GDM1 (cell line): ENCODE results near the gene QTRT2.

Experiments used
- DNase-seq: peaks from one replicate; lab custom pipeline; 2025; lab: John Stamatoyannopoulos, UW

Gene QTRT2

DNA sequence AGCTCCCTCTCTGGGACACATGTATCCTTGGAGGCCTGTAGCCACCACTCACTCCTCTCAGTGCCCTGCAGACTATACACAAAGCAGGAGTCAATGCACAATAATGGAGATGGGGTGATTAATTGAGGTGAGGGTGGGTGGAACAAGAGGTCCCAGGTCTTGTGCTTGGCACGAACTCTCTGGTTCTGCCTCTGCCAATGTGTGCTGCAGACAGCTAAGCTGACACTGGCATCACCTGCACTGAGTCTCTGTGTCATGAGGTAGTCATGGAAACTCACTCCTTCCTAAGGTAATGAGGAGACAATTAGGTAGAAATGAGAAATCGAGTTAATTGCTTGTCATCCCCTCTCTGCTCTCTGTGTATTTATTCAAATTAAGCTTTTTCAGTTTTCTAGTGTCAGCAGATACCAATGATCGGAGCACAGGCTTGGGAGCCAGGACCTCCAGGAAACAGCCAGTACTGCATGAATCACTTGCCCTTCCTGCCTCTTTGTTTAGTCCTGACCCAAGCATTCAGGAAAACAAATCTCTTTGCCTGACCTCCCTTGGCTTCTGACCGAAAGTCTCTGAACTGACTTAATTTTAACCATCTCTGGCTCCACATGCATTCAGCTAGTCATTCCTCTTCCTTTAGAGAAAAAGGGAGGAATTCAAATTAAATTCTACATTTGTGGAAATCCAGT, 65.6 kb downstream of the QTRT2 start:
- DNase-seq, result no peak

DNA sequence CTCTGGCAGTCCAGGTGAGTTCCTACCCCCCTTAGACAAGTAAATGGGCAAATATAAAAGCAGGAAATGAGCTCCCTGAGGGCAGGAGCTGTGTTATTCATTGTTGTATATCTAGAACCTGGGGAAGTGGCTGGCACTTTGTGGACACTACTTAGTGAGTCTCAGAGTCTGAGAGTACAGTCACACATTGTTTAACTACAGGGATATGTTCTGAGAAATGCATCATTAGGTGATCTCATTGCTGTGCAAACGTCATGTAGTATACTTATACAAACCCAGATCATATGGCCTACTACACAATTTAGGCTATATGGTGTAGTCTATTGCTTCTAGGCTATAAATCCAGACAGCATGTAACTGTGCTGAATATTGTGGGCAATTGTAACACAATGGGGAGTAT, 69.9 kb downstream of the QTRT2 start:
- no peak for DNase-seq

DNA sequence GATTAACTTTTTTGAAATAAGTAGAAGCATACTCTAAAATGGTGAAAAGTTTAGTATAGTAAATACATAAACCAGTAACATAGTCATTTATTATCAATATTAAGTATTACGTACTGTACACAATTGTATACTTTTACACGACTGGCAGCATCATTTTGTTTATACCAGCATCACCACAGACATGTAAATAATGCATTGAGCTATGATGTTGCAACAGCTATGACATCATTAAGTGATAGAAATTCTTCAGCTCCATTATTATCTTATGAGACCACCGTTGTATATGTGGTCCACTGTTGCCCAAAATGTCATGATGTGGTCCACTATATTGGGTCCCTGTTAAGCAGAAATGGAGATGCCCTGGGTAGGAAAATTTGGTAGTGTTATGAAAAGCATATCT, 71.0 kb downstream of the QTRT2 start:
- no peak for DNase-seq

DNA sequence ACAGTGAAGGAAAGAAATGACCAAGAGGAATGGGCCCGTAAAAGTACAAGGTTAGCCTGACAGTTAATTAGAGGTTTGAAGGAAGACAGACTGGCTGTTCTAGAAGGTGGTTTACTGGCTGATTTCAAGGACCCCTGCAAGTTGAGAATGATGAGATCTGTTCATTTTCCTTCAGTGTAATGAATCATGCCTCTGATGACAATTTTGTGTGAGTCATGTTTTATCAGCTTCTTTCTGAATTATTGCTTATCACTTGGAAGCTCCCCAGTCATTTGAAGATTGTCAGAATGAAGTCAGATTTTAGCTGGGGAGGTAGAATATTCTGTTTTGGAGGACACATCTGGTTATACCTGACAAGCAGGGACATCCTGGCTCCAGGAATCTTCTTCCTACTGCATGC, 71.7 kb downstream of the QTRT2 start:
- DNase-seq, result no peak

DNA sequence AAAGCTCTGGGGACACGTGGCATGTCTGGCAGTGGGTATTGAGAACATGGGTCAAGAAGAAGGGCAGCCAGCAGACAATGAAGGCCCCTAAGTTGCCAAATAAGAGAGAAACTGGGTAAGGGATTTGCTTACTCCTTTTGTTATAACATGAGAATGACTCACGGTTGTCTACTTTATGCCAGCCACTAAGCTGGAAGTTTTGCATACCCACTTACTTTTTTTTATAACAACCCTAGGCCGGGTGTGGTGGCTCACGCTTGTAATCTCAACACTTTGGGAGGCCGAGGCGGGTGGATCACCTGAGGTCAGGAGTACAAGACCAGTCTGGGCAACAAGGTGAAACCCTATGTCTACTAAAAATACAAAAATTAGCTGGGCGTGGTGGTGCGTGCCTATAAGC, 72.3 kb downstream of the QTRT2 start:
- no peak for DNase-seq

DNA sequence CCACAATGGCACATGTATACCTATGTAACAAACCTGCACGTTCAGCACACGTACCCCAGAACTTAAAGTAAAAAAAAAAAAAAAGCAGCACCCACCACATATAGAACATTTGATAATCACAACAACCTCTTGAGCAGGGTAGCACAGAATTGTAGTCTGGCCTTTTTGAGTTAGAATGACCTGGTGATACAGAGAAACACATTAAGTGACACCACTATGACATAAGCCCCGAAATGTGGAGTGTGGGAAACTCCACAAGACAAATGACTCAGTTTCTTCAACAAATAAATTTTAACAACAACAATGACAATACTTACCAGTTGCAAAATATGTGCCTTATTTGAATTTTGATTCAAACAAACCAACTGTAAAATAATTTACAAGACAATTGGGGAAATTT, 76.0 kb downstream of the QTRT2 start:
- no peak for DNase-seq

DNA sequence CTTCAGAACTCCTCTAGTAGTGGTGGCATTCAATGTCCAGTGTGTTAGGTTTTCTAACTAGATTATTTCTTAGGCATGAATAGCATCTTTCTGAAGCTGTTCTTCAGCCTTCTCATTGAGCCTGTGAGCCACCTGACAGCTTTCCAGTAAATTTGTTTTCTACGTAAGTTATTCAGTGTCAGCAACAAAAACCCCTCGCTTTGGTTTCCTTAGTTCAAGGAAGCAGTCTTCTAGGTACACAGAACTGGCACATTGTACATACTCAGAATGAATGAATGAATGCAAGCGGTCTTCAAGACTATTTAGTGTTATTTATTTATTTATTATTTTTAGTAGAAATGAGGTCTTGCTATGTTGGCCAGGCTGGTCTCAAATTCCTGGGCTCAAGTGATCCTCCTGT, 77.4 kb downstream of the QTRT2 start:
- no peak for DNase-seq
